ENCODE results near the gene ZNF764. TPM values are rescaled to one million over a fixed set of nuclear protein-coding genes. Genes with fewer than 3 reads are reported as not detected.

ZNF764 gene
- total RNA-seq, 1 experiment from 2014 or later: 16.5 TPM

DNA sequence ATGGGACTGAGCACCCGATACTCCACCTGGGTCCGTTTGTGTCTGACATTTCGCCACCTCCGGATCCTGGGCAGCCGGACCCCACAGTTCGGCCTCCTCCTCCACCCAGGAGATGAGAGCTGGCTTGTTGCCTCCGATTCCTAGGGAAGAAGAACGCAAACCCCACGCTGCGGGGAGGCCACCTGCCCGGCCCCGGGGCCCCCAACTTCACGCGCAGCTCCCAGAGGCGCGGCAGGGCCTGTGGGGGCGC lies 542 bp downstream of the ZNF764 start:
- Mint-ChIP-seq H3K4me3 (ENCODE audit: low read depth, unreplicated experiment) (peak overlapping the region; percentile 90), H3K9me3 (ENCODE audit: low read depth, unreplicated experiment) (no peaks in the 10 kb centered on the region), H3K4me1 (ENCODE audit: low read depth, unreplicated experiment) (peaks cover 20% of the 10 kb centered on the region), H3K36me3 (ENCODE audit: insufficient read depth, unreplicated experiment) (peaks cover 60% of the 10 kb centered on the region), H3K27ac (ENCODE audit: unreplicated experiment) (peak overlapping the region; percentile 79), H3K27me3 (ENCODE audit: unreplicated experiment) (no peaks in the 10 kb centered on the region)
- intact Hi-C loops (cut with micrococcal nuclease; ENCODE audit: unreplicated experiment): no loop called here
- TSS peak; percentile 32 for BruUV-seq (replicated peaks)
- CTCF ChIA-PET: interaction anchor here (0.9 to 1.9 kb wide), 7 partner anchors 11 to 128 kb away, joined by 3 to 23 read pairs (median 3); partner anchors contain the start of genes DCTPP1 and ZNF688
- TF ChIP-seq, protein P1, sequence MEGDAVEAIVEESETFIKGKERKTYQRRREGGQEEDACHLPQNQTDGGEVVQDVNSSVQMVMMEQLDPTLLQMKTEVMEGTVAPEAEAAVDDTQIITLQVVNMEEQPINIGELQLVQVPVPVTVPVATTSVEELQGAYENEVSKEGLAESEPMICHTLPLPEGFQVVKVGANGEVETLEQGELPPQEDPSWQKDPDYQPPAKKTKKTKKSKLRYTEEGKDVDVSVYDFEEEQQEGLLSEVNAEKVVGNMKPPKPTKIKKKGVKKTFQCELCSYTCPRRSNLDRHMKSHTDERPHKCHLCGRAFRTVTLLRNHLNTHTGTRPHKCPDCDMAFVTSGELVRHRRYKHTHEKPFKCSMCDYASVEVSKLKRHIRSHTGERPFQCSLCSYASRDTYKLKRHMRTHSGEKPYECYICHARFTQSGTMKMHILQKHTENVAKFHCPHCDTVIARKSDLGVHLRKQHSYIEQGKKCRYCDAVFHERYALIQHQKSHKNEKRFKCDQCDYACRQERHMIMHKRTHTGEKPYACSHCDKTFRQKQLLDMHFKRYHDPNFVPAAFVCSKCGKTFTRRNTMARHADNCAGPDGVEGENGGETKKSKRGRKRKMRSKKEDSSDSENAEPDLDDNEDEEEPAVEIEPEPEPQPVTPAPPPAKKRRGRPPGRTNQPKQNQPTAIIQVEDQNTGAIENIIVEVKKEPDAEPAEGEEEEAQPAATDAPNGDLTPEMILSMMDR (IDR thresholded peaks at IDR 0.05; ENCODE audit: unreplicated experiment): no peak
- no peak for DNase-seq

DNA sequence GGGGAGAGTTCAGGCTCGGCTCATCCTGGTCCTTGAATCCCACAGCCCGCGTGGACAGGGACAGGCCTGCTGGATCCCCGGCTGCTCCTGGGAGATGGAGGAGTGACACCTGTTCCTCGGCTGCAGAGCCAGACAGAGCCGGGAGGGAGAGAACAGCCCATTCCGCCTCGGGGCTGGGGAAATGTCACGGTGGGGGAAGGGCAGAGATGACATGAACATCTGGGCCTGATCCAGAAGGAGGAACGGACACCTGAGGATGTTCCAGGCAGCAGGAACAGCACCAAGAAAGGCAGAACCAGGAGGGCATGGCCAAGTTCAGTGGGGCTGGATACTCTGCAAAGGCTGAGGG lies 2.1 kb downstream of the ZNF764 start:
- intact Hi-C loops (cut with micrococcal nuclease; ENCODE audit: unreplicated experiment): no loop called here
- no peaks in the 10 kb centered on the region for H3K9me3 Mint-ChIP-seq (ENCODE audit: low read depth, unreplicated experiment)
- H3K27ac Mint-ChIP-seq (ENCODE audit: unreplicated experiment): no peak overlapping the region
- peaks cover 17% of the 10 kb centered on the region for H3K4me1 Mint-ChIP-seq (ENCODE audit: low read depth, unreplicated experiment)
- H3K36me3 Mint-ChIP-seq (ENCODE audit: insufficient read depth, unreplicated experiment): peaks cover 52% of the 10 kb centered on the region
- BruUV-seq (replicated peaks): no TSS peak
- no peaks in the 10 kb centered on the region for H3K27me3 Mint-ChIP-seq (ENCODE audit: unreplicated experiment)
- CTCF ChIA-PET: no interaction called here
- no peak for DNase-seq
- TF ChIP-seq, protein P1 (IDR thresholded peaks at IDR 0.05; ENCODE audit: unreplicated experiment): no peak
- H3K4me3 Mint-ChIP-seq (ENCODE audit: low read depth, unreplicated experiment): peak overlapping the region; percentile 90

DNA sequence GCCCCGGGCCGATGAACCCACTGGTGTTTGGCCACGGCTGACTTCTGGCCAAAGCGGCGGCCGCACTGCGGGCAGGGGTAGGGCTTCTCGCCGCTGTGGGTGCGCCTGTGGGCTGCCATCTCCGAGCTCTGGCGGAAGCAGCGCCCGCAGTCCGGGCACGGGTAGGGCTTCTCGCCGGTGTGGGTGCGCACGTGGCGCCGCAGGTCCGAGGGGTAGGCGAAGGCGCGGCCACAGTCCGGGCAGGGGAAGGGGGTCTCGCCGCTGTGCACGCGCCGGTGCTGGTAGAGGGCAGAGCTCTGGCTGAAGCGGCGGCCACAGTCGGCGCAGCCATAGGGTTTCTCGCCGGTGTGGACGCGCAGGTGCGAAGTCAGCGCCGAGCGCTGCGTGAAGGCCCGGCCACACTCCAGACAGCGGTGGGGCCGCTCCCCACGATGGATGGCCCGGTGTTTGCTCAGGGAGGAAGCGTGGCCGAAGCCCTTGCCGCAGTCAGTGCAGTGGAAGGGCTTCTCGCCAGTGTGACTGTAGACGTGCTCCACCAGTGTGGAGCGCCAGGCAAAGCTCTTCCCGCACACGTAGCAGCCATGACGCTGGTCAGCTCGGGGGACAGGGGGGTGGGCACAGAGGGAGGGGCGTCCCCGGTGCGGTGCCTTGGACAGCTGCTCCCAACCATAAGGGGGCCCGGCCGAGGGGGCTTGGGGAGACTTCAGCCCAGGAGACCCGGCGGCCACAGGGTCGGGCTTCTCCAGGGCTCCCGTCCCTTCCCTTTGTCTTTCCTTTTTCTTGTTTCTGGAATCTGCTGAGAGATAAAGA lies 2.7 kb downstream of the ZNF764 start:
- TF ChIP-seq, protein P1 (IDR thresholded peaks at IDR 0.05; ENCODE audit: unreplicated experiment): no peak
- H3K36me3 Mint-ChIP-seq (ENCODE audit: insufficient read depth, unreplicated experiment): peaks cover 50% of the 10 kb centered on the region
- DNase-seq: no peak
- no peaks in the 10 kb centered on the region for H3K27me3 Mint-ChIP-seq (ENCODE audit: unreplicated experiment)
- no TSS peak for BruUV-seq (replicated peaks)
- H3K27ac Mint-ChIP-seq (ENCODE audit: unreplicated experiment): no peak overlapping the region
- H3K4me1 Mint-ChIP-seq (ENCODE audit: low read depth, unreplicated experiment): peaks cover 13% of the 10 kb centered on the region
- intact Hi-C loops (cut with micrococcal nuclease; ENCODE audit: unreplicated experiment): no loop called here
- no peaks in the 10 kb centered on the region for H3K9me3 Mint-ChIP-seq (ENCODE audit: low read depth, unreplicated experiment)
- H3K4me3 Mint-ChIP-seq (ENCODE audit: low read depth, unreplicated experiment): peak overlapping the region; percentile 90
- CTCF ChIA-PET: no interaction called here

DNA sequence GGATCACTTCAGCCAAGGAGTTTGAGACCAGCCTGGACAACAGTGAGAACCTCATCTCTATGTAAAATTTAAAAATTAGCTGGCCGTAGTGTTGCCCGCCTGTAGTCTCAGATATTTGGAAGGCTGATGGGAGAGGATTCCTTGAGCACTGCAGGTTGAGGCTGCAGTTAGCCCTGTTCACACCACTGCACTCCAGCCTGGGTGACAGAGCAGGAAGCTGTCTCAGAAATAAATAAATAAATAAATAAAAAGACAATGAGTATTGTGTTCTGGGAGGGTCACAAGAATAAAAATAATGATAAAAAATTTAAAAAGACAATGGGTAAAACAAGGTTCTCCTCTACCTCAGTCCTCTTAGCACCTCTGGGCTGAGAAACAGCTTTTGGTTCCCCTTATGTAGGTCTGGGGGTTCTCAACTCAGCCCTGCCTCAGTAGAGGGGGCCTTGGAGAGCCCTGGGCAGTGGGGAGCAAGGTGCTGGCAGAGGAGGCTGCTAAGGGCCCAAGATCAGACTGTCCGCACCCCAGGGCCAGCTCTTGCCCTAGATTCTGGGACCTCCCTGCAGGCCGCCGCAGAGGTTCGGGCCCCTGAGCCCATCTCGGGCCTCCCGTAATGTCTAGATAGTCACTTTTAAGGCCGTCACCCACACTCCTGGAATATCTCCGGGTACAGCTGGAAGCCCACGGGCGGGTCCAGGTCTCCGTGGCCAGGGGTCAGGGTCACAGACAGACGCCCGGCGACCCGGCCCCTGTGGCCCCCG lies 3.4 kb downstream of the ZNF764 start:
- CTCF ChIA-PET: no interaction called here
- no peak for DNase-seq
- intact Hi-C loops (cut with micrococcal nuclease; ENCODE audit: unreplicated experiment): no loop called here
- Mint-ChIP-seq H3K27ac (ENCODE audit: unreplicated experiment) (no peak overlapping the region), H3K36me3 (ENCODE audit: insufficient read depth, unreplicated experiment) (peaks cover 50% of the 10 kb centered on the region), H3K27me3 (ENCODE audit: unreplicated experiment) (no peaks in the 10 kb centered on the region), H3K4me3 (ENCODE audit: low read depth, unreplicated experiment) (no peak overlapping the region), H3K4me1 (ENCODE audit: low read depth, unreplicated experiment) (peaks cover 13% of the 10 kb centered on the region), H3K9me3 (ENCODE audit: low read depth, unreplicated experiment) (no peaks in the 10 kb centered on the region)
- TF ChIP-seq, protein P1 (IDR thresholded peaks at IDR 0.05; ENCODE audit: unreplicated experiment): no peak
- no TSS peak for BruUV-seq (replicated peaks)

Measured in Calu3 (cell line).